Endothelial cell of umbilical vein (primary cell): ENCODE data around the gene FGFR1OP2. TPM values are rescaled to one million over a fixed set of nuclear protein-coding genes. Genes with fewer than 3 reads are reported as not detected.
A peak's percentile ranks its signal among the peaks of the same experiment; 100 is the strongest.

ENCODE experiments used
- BruUV-seq: library from RNA; stranded (reverse); fragments of 400-500 nt; replicated peaks from 2 replicates; lab custom pipeline; 2021; lab: Mats Ljungman, UMichigan
- CTCF ChIA-PET: fragments of 300-600, 350-600 bp; sonication (Branson Sonifier 250); formaldehyde crosslinking; loops from one replicate; lab custom pipeline; 2021; ENCODE audit warnings: antibody characterized with exemption, inconsistent platforms; lab: Charles Lee
- POLR2A ChIA-PET: fragments of 300-600, 350-600 bp; sonication (Branson Sonifier 250); formaldehyde crosslinking; loops from one replicate; lab custom pipeline; 2021; ENCODE audit warnings: antibody characterized with exemption, inconsistent platforms; lab: Charles Lee
- DNase-seq: peaks from one replicate; pipeline ENCODE4 v3.0.0-alpha.2; 2011; ENCODE audit warnings: low read depth, low spot score
- FAIRE-seq: peaks from 2 replicates; lab custom pipeline; 2011; peaks lifted over from hg19 to GRCh38; lab: Jason Lieb, UNC
- H2AFZ ChIP-seq: 2 replicates; pipeline ENCODE4 v1.6.0; 2012; ENCODE audit warnings: low read depth, low read length, control low read depth, inconsistent platforms
- H3K27ac ChIP-seq: 2 replicates; pipeline ENCODE4 v1.5.1; 2011; ENCODE audit warnings: low read depth, mild to moderate bottlenecking, control low read depth, low read length, moderate library complexity; ENCODE audit not compliant: insufficient read depth
- H3K27me3 ChIP-seq, 2 experiments: 2 replicates each; pipeline versions ENCODE4 v1.6.0 to v1.6.1; 2011; ENCODE audit warnings: low read length in 2 of 2, mixed read lengths in 1 of 2; ENCODE audit not compliant: control insufficient read depth in 2 of 2, insufficient read depth in 2 of 2
- H3K36me3 ChIP-seq, 2 experiments: 2 replicates in 1 of 2; 3 replicates in 1 of 2; pipeline ENCODE4 v1.5.1; 2011; ENCODE audit warnings: low read length in 2 of 2, mild to moderate bottlenecking in 1 of 2, moderate library complexity in 1 of 2; ENCODE audit not compliant: control insufficient read depth in 2 of 2, insufficient read depth in 2 of 2; ENCODE audit errors: extremely low read depth in 1 of 2
- H3K4me1 ChIP-seq: 3 replicates; pipeline ENCODE4 v1.5.1; 2011; ENCODE audit warnings: mild to moderate bottlenecking, low read length; ENCODE audit not compliant: control insufficient read depth, insufficient read depth; ENCODE audit errors: extremely low read depth
- H3K4me2 ChIP-seq: 2 replicates; pipeline ENCODE4 v1.6.1; 2011; ENCODE audit warnings: low read length, control low read depth, mixed read lengths; ENCODE audit not compliant: insufficient read depth
- H3K4me3 ChIP-seq, 3 experiments: fragments of 200-600 bp in 1 of 3; sonication (generic), shearing (Covaris generic) in 1 of 3; replicated peaks in 1 of 3; 2 replicates each; pipeline ENCODE4 v1.5.1; 2011 to 2016; ENCODE audit warnings: control low read depth in 3 of 3, low read length in 3 of 3, mild to moderate bottlenecking in 2 of 3, inconsistent platforms in 1 of 3, low read depth in 1 of 3, moderate library complexity in 1 of 3; ENCODE audit not compliant: insufficient read depth in 1 of 3
- H3K79me2 ChIP-seq: 2 replicates; pipeline ENCODE4 v1.6.0; 2012; ENCODE audit warnings: low read length, inconsistent platforms; ENCODE audit not compliant: control insufficient read depth, insufficient read depth
- H3K9ac ChIP-seq: replicated peaks from 2 replicates; pipeline ENCODE3; 2011; ENCODE audit warnings: low read length, control low read depth; ENCODE audit not compliant: insufficient read depth; ENCODE audit errors: extremely low read depth
- H3K9me1 ChIP-seq: replicated peaks from 3 replicates; pipeline ENCODE4 v1.6.0; 2011; ENCODE audit warnings: mild to moderate bottlenecking, low read length; ENCODE audit not compliant: control insufficient read depth, insufficient read depth; ENCODE audit errors: extremely low read depth
- H3K9me3 ChIP-seq: replicated peaks from 2 replicates; pipeline ENCODE4 v1.5.1; 2012; ENCODE audit warnings: low read length, inconsistent platforms; ENCODE audit not compliant: control insufficient read depth, insufficient read depth
- H4K20me1 ChIP-seq: replicated peaks from 2 replicates; pipeline ENCODE3; 2011; ENCODE audit warnings: mild to moderate bottlenecking, low read length; ENCODE audit not compliant: control insufficient read depth, insufficient read depth; ENCODE audit errors: extremely low read depth
- EZH2 ChIP-seq: IDR thresholded peaks from 2 replicates; pipeline ENCODE4 v1.6.1; 2012; ENCODE audit warnings: borderline replicate concordance, low read depth, mild to moderate bottlenecking, moderate library complexity, low read length, inconsistent platforms; ENCODE audit not compliant: severe bottlenecking
- FOS ChIP-seq: IDR thresholded peaks from 2 replicates; pipeline ENCODE4 v1.6.1; 2011; ENCODE audit warnings: mild to moderate bottlenecking, low read length, moderate library complexity, borderline replicate concordance; ENCODE audit not compliant: insufficient read depth
- GATA2 ChIP-seq: IDR thresholded peaks from 2 replicates; pipeline ENCODE4 v1.7.0; 2011; ENCODE audit warnings: low read depth, mild to moderate bottlenecking, moderate library complexity, mixed read lengths, low read length; ENCODE audit not compliant: insufficient read length, insufficient read depth
- JUN ChIP-seq: IDR thresholded peaks from 2 replicates; pipeline ENCODE4 v1.6.1; 2011; ENCODE audit warnings: borderline replicate concordance, low read depth; ENCODE audit not compliant: insufficient read length, insufficient read depth
- MYC ChIP-seq: IDR thresholded peaks from one replicate; pipeline ENCODE4 v1.6.1; 2011; ENCODE audit warnings: mild to moderate bottlenecking, low read depth, low read length
- POLR2A ChIP-seq: IDR thresholded peaks from 2 replicates; pipeline ENCODE4 v1.6.1; 2012; ENCODE audit warnings: low read depth, mild to moderate bottlenecking, control low read depth, low read length
- POLR2AphosphoS5 ChIP-seq: IDR thresholded peaks from 2 replicates; pipeline ENCODE4 v1.6.1; 2012; ENCODE audit warnings: low read depth, mild to moderate bottlenecking, control low read depth, low read length, moderate library complexity; ENCODE audit not compliant: insufficient read depth
- dilution Hi-C: fragments of 300-500 bp; cut with MboI; formaldehyde crosslinking; loops from one replicate; pipeline ENCODE4 v1.15.0; 2019; ENCODE audit warnings: low sequenced_read_pairs; ENCODE audit not compliant: extremely low pct_ligation_motif_present
- intact Hi-C: fragments of 100-400 bp; cut with micrococcal nuclease; formaldehyde crosslinking; loops from one replicate; pipeline ENCODE4 v1.10.0; 2022
- polyA plus RNA-seq, 4 experiments: library from polyadenylated mRNA; depleted of rRNA in 3 of 4; stranded (reverse) in 3 of 4; unstranded in 1 of 4; fragments of >200 nt; gene quantifications; 2 replicates each; pipeline versions ENCODE4 v1.2.1 to v1.2.3, GENCODE V29; 2011 to 2012; ENCODE audit warnings: missing spikeins in 1 of 4
- total RNA-seq: library from RNA; stranded (reverse); gene quantifications from 2 replicates; pipeline ENCODE4 v1.2.3, GENCODE V29; 2021
- TF ChIP-seq, protein P1 (sequence below), 2 donors: IDR thresholded peaks; 1 replicate in 1 of 2; 2 replicates in 1 of 2; pipeline ENCODE4 v1.5.1; 2011; ENCODE audit warnings: low read length in 2 of 2, mild to moderate bottlenecking in 2 of 2, moderate library complexity in 2 of 2, control low read depth in 1 of 2, inconsistent platforms in 1 of 2, low read depth in 1 of 2; ENCODE audit not compliant: insufficient read depth in 1 of 2; ENCODE audit errors: extremely low read depth in 1 of 2
- TF ChIP-seq, protein P2 (sequence below): IDR thresholded peaks from 2 replicates; pipeline ENCODE4 v1.6.1; 2011; ENCODE audit not compliant: insufficient read depth, insufficient read length

The FGFR1OP2 gene
- total and polyA plus RNA-seq, 2 donors (not counting 3 experiments of a cell fraction or from before 2014, with no cell fraction given): 22.7 to 49.3 TPM

DNA sequence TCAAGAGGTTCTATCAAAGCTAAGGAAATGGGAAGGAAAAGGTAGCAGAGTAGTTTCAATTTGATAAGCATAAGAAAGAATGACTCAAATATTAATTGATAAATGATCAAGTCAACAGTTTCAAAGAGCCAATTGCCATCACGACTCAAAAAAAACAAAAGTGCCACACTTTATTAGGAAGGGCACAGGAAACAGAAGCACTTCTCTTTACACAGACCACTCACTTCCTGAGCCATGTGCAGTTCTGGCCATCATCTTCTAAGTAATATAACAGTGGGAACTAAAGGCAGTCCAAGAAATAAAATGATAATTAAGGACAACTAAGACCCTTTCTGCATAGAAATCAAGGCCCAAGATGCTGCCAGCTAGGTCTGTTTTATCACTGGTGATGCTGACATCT, 62.7 kb downstream of the FGFR1OP2 start:
- no peaks in the 10 kb centered on the region for H3K9me3 ChIP-seq
- no peaks in the 10 kb centered on the region for H3K79me2 ChIP-seq
- no peak overlapping the region for H3K4me3 ChIP-seq
- peaks cover 3% of the 10 kb centered on the region for H4K20me1 ChIP-seq
- TF ChIP-seq JUN: peak; percentile 2
- no peak for TF ChIP-seq POLR2A
- FAIRE-seq (no peak), DNase-seq (peak; percentile 37)
- peaks cover 15% of the 10 kb centered on the region for H3K4me1 ChIP-seq
- no peak overlapping the region for H2AFZ ChIP-seq
- H3K36me3 ChIP-seq: no peaks in the 10 kb centered on the region
- dilution Hi-C loops: no loop called here
- ChIA-PET POLR2A (no interaction called here), CTCF (interaction anchor here (0.8 to 2.3 kb wide), 6 partner anchors 10 to 555 kb away, joined by 3 to 25 read pairs (median 3); partner anchors contain the start of genes MED21 and TM7SF3)
- H3K4me2 ChIP-seq: peak overlapping the region; percentile 7
- H3K9me1 ChIP-seq: no peaks in the 10 kb centered on the region
- H3K27ac ChIP-seq: no peak overlapping the region
- H3K27me3 ChIP-seq: no peaks in the 10 kb centered on the region
- intact Hi-C loops: no loop called here
- no TSS peak for BruUV-seq
- H3K9ac ChIP-seq: no peak overlapping the region

DNA sequence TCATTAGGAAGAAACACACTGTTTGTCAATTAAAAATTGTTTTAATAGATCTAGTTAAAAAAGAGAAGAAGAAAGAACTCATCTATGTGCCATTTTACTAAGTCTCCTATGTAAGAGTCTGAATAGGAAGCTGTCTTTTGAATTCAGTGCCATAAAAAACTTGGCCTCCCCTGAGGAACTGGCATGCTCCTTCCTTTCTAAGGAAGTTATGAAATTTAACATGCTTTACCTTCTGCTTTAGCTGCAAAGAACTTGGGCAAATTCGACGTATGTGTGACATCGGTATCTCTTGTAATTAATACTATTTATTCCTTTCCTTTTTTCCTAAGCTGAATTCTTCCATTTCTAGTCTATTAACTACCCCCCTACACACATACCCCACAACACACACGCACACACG, 63.4 kb downstream of the FGFR1OP2 start:
- Histone ChIP-seq H3K4me3 (no peak overlapping the region), H3K9me3 (no peaks in the 10 kb centered on the region), H4K20me1 (peaks cover 3% of the 10 kb centered on the region), H3K79me2 (peaks cover 2% of the 10 kb centered on the region), H3K4me2 (no peak overlapping the region), H3K4me1 (peaks cover 15% of the 10 kb centered on the region), H3K27ac (no peak overlapping the region), H3K27me3 (no peaks in the 10 kb centered on the region), H2AFZ (no peak overlapping the region), H3K36me3 (no peaks in the 10 kb centered on the region), H3K9me1 (no peaks in the 10 kb centered on the region), H3K9ac (no peak overlapping the region)
- POLR2A ChIA-PET: no interaction called here
- intact Hi-C loops (no loop called here), dilution Hi-C loops (no loop called here)
- no peak for FAIRE-seq
- BruUV-seq: no TSS peak
- peak; percentile 50 for DNase-seq
- TF ChIP-seq JUN: no peak
- TF ChIP-seq EZH2: no peak
- no peak for TF ChIP-seq GATA2
- TF ChIP-seq, protein P1, sequence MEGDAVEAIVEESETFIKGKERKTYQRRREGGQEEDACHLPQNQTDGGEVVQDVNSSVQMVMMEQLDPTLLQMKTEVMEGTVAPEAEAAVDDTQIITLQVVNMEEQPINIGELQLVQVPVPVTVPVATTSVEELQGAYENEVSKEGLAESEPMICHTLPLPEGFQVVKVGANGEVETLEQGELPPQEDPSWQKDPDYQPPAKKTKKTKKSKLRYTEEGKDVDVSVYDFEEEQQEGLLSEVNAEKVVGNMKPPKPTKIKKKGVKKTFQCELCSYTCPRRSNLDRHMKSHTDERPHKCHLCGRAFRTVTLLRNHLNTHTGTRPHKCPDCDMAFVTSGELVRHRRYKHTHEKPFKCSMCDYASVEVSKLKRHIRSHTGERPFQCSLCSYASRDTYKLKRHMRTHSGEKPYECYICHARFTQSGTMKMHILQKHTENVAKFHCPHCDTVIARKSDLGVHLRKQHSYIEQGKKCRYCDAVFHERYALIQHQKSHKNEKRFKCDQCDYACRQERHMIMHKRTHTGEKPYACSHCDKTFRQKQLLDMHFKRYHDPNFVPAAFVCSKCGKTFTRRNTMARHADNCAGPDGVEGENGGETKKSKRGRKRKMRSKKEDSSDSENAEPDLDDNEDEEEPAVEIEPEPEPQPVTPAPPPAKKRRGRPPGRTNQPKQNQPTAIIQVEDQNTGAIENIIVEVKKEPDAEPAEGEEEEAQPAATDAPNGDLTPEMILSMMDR (IDR thresholded peaks at IDR 0.05; ENCODE audit: extremely low read depth in 1 of 2, insufficient read depth in 1 of 2, low read depth in 1 of 2, low read length in 2 of 2): no peak
- no peak for TF ChIP-seq POLR2A
- TF ChIP-seq FOS: no peak
- no peak for TF ChIP-seq POLR2AphosphoS5
- no peak for TF ChIP-seq MYC
- TF ChIP-seq, protein P2, sequence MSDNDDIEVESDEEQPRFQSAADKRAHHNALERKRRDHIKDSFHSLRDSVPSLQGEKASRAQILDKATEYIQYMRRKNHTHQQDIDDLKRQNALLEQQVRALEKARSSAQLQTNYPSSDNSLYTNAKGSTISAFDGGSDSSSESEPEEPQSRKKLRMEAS: no peak
- CTCF ChIA-PET: interaction anchor here (0.8 to 2.3 kb wide), 6 partner anchors 9 to 305 kb away, joined by 3 to 25 read pairs (median 3); partner anchors contain the start of genes MED21 and TM7SF3
